NOMO-1 treated with dmso at 0.1 percent for 144 hours (cell line): Measurements from ENCODE around the gene TSC22D1.
"Not testable (repeated sequence)": the region's sequence is repeated elsewhere in the genome, so short reads cannot be mapped to it uniquely, and the experiment has no call there.

Source experiments
- DNase-seq: peaks from one replicate; lab custom pipeline; 2025; ENCODE audit not compliant: unreplicated experiment; lab: John Stamatoyannopoulos, UW

Gene TSC22D1

DNA sequence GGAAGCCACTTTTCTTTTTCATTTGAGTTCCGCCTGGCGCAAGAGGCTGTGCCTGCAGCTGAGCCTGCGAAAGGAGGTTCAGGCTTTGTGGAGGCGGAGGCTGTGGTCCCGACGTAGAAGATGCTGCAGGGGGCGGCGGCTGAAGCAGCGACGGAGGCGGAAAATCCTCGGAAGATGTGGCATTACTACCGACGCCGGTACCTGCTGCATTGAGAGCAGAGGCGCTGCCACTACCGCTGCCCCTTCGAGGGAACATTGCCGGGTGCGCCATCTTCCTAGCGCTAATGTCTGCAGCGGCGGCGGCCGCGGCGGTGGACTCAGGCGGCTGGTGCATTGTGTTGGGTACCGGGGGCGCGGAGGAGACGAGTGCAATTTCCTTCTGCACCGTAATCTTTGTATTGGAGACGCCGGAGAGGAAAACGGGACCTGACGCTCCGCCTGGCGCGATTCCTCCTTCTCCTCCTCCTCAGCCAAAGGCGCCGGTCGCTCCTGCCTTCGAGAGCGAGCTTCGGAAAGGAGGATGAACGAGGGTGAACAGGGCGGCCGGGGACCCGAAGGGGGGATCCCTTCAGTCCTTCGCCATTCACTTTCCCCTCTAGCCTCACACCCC, at the start of gene TSC22D1:
Gene TSC22D1 (minus strand): TSS at position 590 of the 610 bp plus-strand sequence. CDS start 256 bp downstream, at position 334.
- DNase-seq, result no peak

DNA sequence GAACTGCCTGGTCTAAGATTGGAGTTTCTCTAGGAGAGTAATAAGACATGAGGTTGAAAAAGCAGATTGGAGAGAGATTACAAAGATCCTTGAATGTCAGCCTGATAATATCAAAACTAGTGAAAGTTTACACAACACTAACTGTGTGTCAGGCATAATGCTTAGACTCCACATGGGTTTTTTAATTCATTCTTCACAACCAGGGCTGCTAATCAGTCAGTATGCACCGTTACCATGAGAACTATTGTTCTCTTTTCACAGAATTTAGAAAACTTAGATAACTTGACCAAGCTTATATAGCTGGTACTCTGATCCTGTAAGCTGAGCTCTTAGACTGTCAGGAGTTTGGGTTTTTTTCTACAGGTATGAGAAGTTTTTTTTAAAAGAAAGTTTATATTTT, 46.6 kb upstream of the TSC22D1 start:
- no peak for DNase-seq

DNA sequence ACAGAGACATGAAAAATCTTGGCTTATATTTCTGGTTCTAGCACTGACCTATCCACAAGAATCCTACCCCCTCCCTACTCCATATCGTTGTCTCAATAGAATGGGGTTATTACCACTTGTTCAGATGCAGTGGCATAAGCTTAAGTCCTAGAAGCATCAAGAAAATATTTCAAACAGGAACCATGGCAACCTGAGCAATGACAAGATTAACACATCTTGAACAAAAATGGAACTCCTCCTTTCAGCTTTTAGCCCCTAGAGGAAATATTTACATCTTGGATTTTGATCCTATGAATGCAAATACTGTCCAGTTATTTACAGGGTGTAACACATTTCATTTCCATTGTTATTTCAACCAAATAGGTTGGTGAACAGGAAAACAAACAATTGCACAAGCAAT, 46.1 kb upstream of the TSC22D1 start:
- DNase-seq, result no peak

DNA sequence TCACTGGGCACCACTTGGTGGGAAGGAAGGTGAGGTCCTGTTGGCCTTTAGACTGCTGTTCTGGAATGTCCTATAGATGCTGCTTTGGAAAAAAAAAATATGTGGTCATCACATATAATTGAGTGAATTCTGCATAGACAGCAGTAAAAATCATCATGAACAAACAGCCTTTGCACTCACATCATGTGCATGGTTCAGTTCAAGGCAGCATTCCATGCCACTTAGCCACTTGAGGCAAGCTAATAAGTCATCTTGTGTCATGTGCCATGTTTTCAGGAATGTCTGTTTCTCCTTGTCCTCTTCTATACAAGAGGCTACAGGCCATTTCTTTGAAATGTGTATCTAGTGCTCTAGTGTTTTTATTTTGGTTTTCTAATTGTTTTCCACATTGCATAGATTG, 43.9 kb upstream of the TSC22D1 start:
- no peak for DNase-seq

DNA sequence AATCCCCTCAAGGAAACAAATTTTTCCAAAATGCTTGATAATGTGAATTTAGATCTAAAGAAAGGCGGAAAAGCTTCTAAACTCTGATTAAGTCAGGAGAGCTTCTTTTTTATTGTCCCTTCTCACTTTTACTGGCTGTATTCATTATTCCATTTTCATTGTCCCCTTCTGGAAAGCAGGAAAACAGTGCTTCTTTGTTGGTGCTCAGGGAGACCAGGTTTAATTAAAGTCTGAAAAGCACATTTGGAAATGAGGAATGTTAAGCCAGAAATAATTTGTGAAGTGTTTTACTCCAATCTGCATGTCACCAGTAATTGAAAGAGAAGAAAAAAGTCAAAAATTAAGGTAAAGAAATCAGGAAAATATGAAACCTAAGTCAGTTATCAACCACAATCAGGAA, 43.5 kb upstream of the TSC22D1 start:
- no peak for DNase-seq

DNA sequence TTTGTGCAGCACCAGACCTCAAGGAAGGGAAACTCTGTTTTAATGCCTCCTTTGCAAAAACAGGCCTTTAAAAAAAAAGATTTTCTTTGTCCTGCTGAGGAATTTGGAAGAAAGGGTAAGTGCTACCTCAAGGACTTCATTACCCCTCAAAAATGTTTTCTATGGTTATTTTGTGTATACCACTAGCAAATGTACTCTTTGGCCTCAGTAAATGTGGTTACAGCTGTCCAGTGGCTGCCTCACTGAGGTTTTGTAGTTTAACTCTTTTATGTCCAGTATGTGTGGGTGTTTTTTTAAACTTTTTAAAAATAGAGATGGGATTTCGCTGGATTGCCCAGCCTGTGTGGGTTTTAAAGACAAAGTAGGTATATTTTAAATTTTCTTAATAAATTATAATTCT, 42.2 kb upstream of the TSC22D1 start:
- DNase-seq, result no peak

DNA sequence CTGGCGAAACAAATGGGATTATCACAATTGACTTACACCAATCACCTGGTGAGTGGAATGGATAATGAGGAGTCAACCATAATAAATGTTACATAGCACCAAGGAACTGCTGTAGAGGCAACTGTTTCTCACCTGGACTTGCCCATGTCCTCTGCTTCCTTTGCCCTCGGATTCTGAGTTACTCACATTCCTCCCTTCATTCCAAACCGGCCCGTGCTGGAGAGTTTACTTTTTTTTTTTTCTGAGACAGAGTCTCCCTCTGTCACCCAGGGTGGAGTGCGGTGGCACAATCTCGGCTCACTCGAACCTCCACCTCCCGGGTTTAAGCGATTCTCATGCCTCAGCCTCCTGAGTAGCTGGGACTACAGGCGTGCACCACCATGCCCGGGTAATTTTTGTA, 41.5 kb upstream of the TSC22D1 start:
- no peak for DNase-seq

DNA sequence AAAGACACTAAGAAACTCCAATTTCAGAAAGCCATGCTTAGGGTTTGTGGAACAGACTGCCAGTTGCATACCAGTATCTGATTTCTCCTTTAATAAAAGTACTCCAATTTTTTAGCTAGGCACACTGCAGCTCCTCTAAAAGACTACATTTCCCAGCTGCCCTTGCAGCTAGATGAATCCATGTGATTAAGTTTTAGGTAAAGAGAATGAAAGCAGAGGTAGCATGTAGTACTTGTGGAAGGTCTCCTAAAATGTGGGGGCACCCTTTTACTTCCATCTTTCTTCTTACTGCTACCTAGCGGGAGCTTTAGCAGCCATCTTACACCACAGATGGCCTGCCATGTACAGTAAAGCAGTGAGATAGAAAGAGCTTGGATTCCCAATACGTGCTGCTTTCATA, 33.0 kb upstream of the TSC22D1 start:
- DNase-seq, result no peak

DNA sequence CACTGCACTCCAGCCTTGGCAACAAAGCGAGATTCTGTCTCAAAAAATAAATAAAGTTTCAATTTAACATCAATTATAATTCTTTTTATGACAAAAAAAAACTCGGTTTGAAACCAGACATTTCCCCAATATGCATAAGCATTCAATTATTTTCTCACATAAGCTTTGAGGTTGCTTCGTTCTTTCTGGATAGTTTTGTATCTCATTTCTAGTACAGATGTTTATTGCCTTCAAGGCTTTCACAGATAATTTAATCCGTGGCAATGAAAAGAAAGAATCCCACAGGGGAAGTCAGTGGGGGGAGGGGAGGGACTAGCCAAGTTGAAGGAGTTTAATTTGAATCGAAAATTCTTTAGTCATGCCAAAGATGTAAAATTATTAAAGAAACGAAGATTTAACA, 29.6 kb upstream of the TSC22D1 start:
- DNase-seq, result no peak

DNA sequence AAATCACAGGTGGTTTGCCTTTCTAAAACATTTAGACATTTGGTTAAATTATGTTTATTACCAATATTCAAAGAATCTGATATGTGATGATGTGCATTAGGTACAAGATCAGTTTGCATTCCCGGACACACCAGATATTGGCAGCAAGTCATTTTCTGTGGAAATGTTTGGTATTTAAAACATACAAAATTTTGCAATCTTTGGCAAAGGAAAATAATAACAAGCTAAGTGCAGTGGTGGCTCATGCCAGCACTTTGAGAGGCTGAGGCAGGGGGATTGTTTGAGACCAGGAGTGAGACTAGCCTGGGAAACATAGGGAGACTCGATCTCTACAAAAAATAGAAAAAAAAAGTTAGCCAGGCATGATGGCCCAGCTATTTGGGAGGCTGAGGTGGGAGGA, 29.1 kb upstream of the TSC22D1 start:
- DNase-seq, result no peak

DNA sequence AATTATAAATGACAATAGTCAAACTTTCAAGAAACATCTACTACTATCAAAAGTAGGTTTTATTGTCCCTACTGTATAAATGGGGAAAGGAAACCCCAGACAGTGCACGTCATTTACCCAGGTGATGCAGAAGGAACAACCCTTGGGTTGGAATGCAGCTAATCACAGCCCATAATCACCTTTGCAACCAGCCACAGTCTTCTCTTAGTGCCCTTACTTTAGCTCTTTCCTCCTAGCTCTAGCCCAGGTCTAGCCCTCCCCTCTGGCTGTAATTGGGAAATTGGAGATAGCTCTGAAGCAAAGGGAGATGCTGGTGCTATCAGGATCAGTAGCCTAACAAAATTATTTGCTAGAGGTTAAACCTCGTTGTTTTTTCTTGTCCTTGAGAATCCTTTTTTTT, 25.5 kb upstream of the TSC22D1 start:
- no peak for DNase-seq

DNA sequence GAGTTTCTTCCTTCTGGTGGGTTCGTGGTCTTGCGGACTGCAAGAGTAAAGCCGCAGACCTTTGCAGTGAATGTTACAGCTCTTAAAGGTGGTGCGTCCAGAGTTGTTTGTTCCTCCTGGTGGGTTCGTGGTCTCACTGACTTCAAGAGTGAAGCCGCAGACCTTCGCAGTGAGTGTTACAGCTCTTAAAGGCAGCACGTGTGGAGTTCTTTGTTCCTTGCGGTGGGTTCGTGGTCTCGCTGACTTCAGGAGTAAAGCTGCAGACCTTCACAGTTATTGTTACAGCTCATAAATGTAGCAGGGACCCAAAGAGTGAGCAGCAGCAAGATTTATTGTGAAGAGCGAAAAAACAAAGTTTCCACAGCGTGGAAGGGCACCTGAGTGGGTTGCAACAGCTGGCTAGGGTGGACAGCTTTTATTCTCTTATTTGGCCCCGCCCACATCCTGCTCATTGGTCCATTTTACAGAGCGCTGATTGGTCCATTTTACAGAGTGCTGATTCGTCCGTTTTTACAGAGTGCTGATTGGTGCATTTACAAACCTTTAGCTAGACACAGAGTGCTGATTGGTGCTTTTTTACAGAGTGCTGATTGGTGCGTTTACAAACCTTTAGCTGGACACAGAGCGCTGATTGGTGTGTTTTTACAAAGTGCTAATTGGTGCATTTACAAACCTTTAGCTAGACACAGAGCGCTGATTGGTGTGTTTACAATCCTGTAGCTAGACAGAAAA, 17.9 kb upstream of the TSC22D1 start:
- DNase-seq, result not testable (repeated sequence)

DNA sequence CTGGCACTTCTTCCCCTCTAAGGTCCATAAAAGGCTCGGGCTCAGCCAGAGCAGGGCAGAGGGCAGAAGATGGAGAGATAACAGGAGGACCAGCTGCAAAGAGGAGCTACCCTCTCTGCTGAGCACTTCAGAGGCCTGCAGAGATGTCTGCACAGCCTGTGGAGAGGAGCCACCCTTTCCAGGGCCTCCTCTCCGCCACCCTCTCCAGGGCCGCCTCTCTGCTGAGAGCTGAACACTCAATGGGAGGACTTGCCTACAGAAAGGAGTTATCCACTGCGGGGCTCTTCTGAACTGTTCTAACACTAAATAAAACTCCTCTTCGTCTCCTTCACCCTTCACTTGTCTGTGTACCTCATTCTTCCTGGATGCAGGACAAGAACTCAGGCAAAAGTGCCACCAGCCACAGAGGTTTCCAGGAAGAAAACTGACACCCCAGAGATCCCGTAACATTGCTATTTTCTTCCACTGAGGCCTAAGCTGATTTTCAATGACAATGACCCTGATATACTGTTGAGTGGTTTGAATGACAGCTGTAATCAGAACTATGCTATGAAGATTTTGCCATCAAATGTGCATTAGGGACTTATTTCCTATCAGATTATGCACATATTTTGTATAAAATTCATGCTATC, 16.2 kb upstream of the TSC22D1 start:
- no peak for DNase-seq

DNA sequence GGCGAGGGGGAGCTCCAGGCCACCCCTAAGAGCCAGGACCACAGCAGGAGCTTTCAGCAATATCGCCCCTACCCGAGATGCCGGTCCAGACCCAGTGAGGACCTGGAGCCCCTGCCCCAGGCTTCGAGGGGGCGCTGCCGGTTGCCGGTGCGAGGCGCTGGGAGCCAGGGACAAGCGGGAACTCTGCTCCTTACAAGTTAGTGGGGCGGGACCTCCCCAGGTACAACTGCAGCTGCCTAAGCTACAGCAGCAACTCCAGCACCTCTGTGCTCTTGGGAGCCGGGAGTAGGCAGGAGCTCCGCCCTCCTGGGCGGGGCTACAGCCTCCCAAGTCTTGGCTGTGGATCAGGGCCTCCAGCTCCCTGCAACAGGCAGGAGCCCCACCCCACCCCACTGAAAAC, 15.2 kb upstream of the TSC22D1 start:
- no peak for DNase-seq

DNA sequence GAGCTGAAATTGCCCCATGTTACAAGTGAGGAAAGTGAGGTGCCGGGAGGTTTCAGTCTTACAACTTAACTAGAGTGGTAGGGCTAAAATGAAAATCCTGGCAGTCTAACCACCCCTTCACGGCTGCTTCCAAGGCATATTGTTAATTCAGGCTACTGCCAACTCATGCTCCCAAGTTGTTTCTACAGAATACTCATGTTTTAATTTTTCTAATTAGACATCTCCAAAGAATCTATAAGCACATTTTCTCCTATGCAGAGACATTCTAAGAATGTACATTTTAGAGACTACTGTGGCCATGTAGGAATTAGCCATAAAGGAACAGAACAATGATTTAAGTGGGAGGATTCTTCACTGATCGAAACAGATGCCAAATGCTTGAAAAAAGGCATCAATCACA, 7.0 kb upstream of the TSC22D1 start:
- no peak for DNase-seq

DNA sequence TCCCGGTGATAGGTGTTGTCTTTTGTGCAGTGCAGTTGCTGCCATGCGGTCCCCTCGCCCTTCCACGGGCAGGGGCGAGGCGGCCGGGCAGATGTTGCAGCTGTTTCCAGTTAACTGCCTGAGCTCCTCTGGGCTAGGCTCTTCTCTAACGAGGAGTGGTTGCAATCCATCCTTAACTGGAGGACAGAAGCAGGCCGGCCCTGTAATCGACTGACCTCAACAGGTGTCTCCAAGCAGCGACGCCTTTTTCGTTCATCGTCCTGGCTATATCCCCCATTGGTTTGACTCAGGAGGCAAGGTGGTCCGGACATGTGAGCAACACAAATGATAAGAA, 1.9 kb upstream of the TSC22D1 start:
- DNase-seq, result no peak

DNA sequence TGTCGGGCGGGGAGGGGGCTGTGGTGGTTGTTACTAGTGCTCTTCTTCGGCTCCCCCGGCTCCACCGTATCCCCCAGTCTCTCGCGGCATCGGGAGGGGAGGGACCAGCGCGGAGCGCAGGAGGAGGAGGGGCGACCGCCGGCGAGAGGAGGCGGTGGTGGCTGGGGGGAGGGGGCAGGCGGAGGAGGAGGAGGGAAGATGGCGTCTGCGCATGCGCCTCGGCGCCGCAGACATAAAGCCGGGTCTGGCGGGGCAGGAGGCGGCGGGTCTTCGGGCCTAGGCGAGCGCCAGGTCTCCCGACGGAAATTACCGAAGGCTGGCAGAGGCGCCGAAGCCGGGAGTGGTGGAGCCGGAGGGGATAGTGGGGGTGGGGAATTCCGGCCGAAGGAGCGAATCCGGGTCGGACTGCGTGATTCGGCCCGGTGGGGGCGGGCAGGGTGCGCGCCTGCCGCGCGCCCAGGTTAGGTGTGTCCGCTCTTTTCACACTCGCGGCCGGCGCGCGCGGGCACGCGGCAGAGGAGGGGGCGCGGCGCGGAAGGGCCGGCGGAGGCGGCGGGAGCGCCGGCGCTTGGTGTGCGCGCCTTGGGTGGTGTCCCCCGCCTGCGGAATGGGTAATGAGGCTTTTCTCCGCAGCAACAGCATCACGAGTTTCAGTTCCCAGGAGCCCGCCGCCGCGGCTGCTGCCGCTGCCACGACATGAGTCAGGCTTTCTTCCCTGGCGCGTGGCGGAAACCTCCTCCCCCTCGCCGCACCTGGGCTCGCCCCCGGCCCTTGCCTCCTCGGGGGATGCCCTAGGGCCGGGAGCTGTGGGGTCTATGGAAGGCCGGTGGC, 1.3 kb upstream of the TSC22D1 start:
- DNase-seq, result peak; percentile 93

DNA sequence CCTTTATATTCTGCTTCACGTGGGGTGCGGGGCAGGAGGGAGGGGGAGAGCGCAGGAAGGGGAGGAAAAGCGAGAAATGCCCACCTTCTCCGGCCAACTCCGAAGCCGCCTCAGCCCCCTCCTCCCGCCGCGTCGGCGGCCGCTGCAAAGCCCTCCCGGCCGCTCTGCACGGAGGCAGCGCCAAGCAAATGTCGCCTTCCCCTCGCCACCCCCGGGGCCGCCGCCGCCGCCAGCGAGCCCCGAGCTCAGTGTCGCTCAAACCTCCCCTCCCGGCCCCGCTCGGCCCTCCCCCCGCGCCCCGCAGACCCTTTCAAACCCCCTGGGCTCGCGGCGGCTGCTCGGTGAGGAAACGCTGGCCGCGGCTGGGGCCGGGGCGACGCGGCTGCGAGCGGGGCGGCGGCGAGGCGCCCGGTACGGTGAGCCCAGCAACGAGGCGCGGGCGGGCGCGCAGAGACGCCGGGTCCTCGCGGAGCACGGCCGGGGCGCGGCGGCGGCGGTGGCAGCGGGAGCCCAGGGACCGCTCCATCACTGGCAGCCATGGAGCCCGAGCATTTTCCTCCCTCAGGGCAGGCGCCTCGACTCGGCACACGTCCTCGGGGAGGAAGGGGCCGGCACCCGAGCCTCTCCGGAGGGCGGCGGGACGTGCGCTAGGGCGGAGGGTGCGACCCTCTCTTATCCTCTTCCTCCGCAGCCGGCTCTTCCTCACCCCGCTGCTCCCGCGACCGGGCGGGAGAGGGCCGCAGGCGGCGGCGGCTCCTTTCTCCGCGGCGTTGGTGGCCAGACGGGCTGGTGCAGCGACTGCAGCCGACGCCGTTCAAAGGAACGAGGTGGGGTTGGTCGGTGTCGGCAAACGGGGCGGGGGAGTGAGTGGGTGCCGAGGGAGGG, 463 bp upstream of the TSC22D1 start:
- no peak for DNase-seq

DNA sequence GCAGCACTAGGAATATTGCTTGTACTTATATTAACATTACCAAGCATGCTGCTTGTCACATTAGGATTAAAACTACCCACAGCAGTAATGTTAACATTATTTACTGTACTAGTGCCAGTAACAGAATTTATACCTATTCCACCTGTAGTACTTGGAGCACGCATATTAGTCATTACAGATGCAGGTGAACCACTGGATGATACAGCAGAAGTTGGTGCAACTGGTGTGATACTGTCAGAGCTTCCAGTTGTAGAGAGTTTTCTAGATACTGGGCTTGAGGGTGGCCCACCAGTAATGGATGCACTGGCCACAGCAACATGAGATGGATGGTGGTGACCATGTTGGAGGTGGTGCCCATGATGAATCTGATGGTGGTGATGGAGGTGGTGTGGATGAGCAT, 1.1 kb downstream of the TSC22D1 start:
- DNase-seq, result no peak

DNA sequence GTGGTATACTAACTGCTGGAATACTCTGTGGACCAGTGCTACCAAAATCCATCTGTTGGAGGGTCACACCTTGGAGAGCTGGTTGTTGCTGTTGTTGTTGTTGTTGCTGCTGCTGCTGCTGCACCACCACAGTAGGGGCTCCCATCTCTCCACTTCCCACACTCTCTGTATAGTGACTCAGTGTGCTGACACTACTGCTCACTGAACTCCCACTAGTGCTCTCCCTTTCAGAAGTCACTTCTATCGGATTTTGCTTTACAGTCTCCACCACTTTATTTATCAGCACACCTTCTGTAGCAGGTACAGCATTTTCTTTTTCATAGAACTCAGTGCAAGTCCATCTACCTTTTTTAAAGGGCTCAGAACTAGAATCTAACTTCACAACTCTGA, 1.7 kb downstream of the TSC22D1 start:
- DNase-seq, result no peak
